Measurements from ENCODE around the gene SAP30BP. TPM values are rescaled to one million over a fixed set of nuclear protein-coding genes. Genes with fewer than 3 reads are reported as not detected.

The SAP30BP gene
- total and polyA plus RNA-seq, 2 donors (not counting 1 experiment from before 2014, with no cell fraction given): 143 to 148 TPM

DNA sequence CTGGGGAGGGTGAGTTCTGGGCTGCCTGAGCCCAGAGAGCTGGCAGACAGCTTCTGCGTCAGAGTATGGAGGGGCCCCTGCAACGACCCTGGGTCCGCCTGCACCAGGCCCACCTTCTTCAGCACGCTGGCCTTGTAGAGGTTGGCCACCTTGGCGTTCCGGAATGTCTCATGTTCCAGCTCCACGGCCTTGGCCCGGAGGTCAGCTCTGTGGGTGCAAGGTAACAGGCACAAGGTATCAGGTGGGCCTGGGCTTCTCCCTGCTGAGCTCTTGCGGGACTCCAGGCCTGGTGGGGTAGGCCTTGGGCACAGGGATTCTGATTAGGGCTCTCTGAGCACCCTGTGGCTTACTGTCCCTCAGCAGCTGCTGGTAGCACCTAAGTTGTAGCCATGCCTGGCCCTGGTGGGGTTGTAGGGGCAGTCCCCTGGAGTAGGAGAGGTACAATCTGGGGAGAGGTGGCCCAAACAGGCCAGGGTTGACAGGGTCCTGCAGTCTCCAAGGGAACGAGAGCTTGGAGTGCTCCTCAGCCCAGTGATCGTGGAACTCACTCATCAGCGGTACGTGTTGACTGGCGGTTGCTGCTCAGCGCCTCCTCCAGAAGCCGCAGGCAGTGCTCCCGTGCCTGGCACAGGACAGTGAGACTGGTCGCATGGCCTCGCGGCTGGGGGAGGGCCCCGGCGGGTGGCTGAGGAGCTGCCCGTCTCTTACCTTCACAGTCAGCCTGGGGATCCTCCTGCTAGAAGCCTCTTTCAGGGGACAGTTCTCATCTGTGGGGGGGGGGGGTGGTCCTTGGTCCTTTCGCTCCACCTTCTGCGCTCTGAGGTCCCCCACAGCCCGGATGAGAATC is 36.8 kb upstream of the SAP30BP start:
- POLR2A ChIA-PET: interaction anchor here (0.5 kb wide), 1 partner anchor 117 kb away, joined by 7 read pairs; no protein-coding TSS in a partner anchor
- WGBS (ENCODE audit: insufficient coverage): 92% methylated on average over 18 of the region's 26 CpGs
- H3K27me3 Mint-ChIP-seq: no peaks in the 10 kb centered on the region

More for the DNA sequence above, 36.8 kb upstream of the SAP30BP start:
- TF ChIP-seq, protein P1, sequence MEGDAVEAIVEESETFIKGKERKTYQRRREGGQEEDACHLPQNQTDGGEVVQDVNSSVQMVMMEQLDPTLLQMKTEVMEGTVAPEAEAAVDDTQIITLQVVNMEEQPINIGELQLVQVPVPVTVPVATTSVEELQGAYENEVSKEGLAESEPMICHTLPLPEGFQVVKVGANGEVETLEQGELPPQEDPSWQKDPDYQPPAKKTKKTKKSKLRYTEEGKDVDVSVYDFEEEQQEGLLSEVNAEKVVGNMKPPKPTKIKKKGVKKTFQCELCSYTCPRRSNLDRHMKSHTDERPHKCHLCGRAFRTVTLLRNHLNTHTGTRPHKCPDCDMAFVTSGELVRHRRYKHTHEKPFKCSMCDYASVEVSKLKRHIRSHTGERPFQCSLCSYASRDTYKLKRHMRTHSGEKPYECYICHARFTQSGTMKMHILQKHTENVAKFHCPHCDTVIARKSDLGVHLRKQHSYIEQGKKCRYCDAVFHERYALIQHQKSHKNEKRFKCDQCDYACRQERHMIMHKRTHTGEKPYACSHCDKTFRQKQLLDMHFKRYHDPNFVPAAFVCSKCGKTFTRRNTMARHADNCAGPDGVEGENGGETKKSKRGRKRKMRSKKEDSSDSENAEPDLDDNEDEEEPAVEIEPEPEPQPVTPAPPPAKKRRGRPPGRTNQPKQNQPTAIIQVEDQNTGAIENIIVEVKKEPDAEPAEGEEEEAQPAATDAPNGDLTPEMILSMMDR (IDR thresholded peaks at IDR 0.05): no peak
- no peak for TF ChIP-seq EZH2 (IDR thresholded peaks at IDR 0.05; ENCODE audit: borderline replicate concordance, insufficient read depth, low read depth, low read length, poor library complexity, severe bottlenecking)
- H3K9me3 ChIP-seq (ENCODE audit: control extremely low read depth in 1 of 3, control insufficient read depth in 2 of 3, insufficient read depth in 1 of 3, low read length in 2 of 3): no peaks in the 10 kb centered on the region
- no peak for ATAC-seq (ENCODE audit: low read depth)
- H4K20me1 ChIP-seq (ENCODE audit: control insufficient read depth, insufficient read depth, low read length, poor library complexity, severe bottlenecking): peaks cover 9% of the 10 kb centered on the region
- no peak overlapping the region for H3K27ac Mint-ChIP-seq
- H3K4me2 ChIP-seq (replicated peaks; ENCODE audit: low read depth, low read length, poor library complexity, severe bottlenecking): no peak overlapping the region
- no peaks in the 10 kb centered on the region for H3K9me3 Mint-ChIP-seq (ENCODE audit: insufficient read depth)
- intact Hi-C loops (cut with micrococcal nuclease): no loop called here
- CTCF ChIA-PET: interaction anchor here (0.5 to 19.7 kb wide), 9 partner anchors 13 to 204 kb away, joined by 3 to 389 read pairs (median 4); a partner anchor contains a TSS
- DNase-seq: peak; percentile 16
- no peaks in the 10 kb centered on the region for H3K27me3 ChIP-seq (replicated peaks in 1 of 4; ENCODE audit: control extremely low read depth in 1 of 4, control insufficient read depth in 3 of 4, insufficient read depth in 4 of 4, low read length in 3 of 4)
- H3K4me3 ChIP-seq (ENCODE audit: control extremely low read depth in 1 of 5, extremely low read depth in 1 of 5, insufficient read depth in 1 of 5, low read depth in 2 of 5, low read length in 4 of 5): no peak overlapping the region
- peaks cover 9 to 18% of the 10 kb centered on the region in 2 donors for H3K4me1 ChIP-seq (ENCODE audit: control insufficient read depth in 2 of 2, insufficient read depth in 2 of 2, low read length in 2 of 2)
- H2AFZ ChIP-seq (ENCODE audit: insufficient read depth, low read depth, low read length, poor library complexity, severe bottlenecking): no peak overlapping the region
- H3K9ac ChIP-seq (ENCODE audit: low read length): no peak overlapping the region
- H3K27ac ChIP-seq (ENCODE audit: low read length in 2 of 2): no peak overlapping the region
- H3K4me3 Mint-ChIP-seq: no peak overlapping the region
- H3K79me2 ChIP-seq (ENCODE audit: control insufficient read depth, insufficient read depth, low read length): no peaks in the 10 kb centered on the region
- H3K36me3 ChIP-seq (replicated peaks in 1 of 2; ENCODE audit: control extremely low read depth in 1 of 2, control insufficient read depth in 1 of 2, extremely low read depth in 1 of 2, insufficient read depth in 2 of 2, low read length in 1 of 2): peaks cover 0 to 24% of the 10 kb centered on the region in 2 experiments
- peaks cover 15% of the 10 kb centered on the region for H3K4me1 Mint-ChIP-seq
